ENCODE data around the gene SCUBE1. TPM values are rescaled to one million over a fixed set of nuclear protein-coding genes. Genes with fewer than 3 reads are reported as not detected.

The SCUBE1 gene
- total and polyA plus RNA-seq, 2 donors (not counting 3 experiments of a cell fraction or from before 2014, with no cell fraction given), result 0.07 TPM; not detected in 1

- Histone ChIP-seq H3K36me3 (ENCODE audit: control insufficient read depth in 2 of 2, extremely low read depth in 1 of 2, insufficient read depth in 2 of 2, low read length in 2 of 2) (peaks cover 0 to 8% of the 10 kb centered on the region in 2 experiments), H3K27me3 (ENCODE audit: control insufficient read depth in 2 of 2, insufficient read depth in 2 of 2, low read length in 2 of 2) (no peaks in the 10 kb centered on the region), H3K4me3 (replicated peaks in 1 of 3; ENCODE audit: insufficient read depth in 1 of 3, low read depth in 1 of 3, low read length in 3 of 3) (no peak overlapping the region), H4K20me1 (replicated peaks; ENCODE audit: control insufficient read depth, extremely low read depth, insufficient read depth, low read length) (no peaks in the 10 kb centered on the region), H2AFZ (ENCODE audit: low read depth, low read length) (no peak overlapping the region), H3K9me1 (replicated peaks; ENCODE audit: control insufficient read depth, extremely low read depth, insufficient read depth, low read length) (no peaks in the 10 kb centered on the region), H3K27ac (ENCODE audit: insufficient read depth, low read depth, low read length) (no peak overlapping the region), H3K9me3 (replicated peaks; ENCODE audit: control insufficient read depth, insufficient read depth, low read length) (no peaks in the 10 kb centered on the region), H3K4me2 (ENCODE audit: insufficient read depth, low read length) (no peak overlapping the region), H3K4me1 (ENCODE audit: control insufficient read depth, extremely low read depth, insufficient read depth, low read length) (peaks cover 3% of the 10 kb centered on the region), H3K79me2 (ENCODE audit: control insufficient read depth, insufficient read depth, low read length) (peaks cover 64% of the 10 kb centered on the region), H3K9ac (replicated peaks; ENCODE audit: extremely low read depth, insufficient read depth, low read length) (no peak overlapping the region)
- DNase-seq (ENCODE audit: low read depth, low spot score) (no peak), FAIRE-seq (no peak)
- ChIA-PET POLR2A (no interaction called here), CTCF (interaction anchor here (0.7 kb wide), 1 partner anchor 12 kb away, joined by 4 read pairs; no protein-coding TSS in a partner anchor)
- no peak for TF ChIP-seq POLR2A (IDR thresholded peaks at IDR 0.05; ENCODE audit: low read depth, low read length)
- TF ChIP-seq MAX (IDR thresholded peaks at IDR 0.05; ENCODE audit: insufficient read depth, insufficient read length), result no peak
- TF ChIP-seq GATA2 (IDR thresholded peaks at IDR 0.05; ENCODE audit: insufficient read depth, insufficient read length, low read depth, low read length), result no peak
- TF ChIP-seq JUN (IDR thresholded peaks at IDR 0.05; ENCODE audit: borderline replicate concordance, insufficient read depth, insufficient read length, low read depth), result no peak
- TF ChIP-seq FOS (IDR thresholded peaks at IDR 0.05; ENCODE audit: borderline replicate concordance, insufficient read depth, low read length), result no peak
- TF ChIP-seq POLR2AphosphoS5 (IDR thresholded peaks at IDR 0.05; ENCODE audit: insufficient read depth, low read depth, low read length), result no peak
- TF ChIP-seq CTCF (IDR thresholded peaks at IDR 0.05; ENCODE audit: extremely low read depth in 1 of 2, insufficient read depth in 1 of 2, low read depth in 1 of 2, low read length in 2 of 2), result no peak
- no peak for TF ChIP-seq MYC (IDR thresholded peaks at IDR 0.05; ENCODE audit: low read depth, low read length)
- TF ChIP-seq EZH2 (IDR thresholded peaks at IDR 0.05; ENCODE audit: borderline replicate concordance, low read depth, low read length, severe bottlenecking), result no peak
- no TSS peak for BruUV-seq (replicated peaks)
- dilution Hi-C loops (cut with MboI; ENCODE audit: extremely low pct_ligation_motif_present, low sequenced_read_pairs), result no loop called here
- intact Hi-C loops (cut with micrococcal nuclease), result no loop called here
Observed at GRCh38 chr22:43154887-43155536, 188.2 kb downstream of the SCUBE1 start.

Measured in endothelial cell of umbilical vein (primary cell).